Measurements from ENCODE around the gene UIMC1.

The UIMC1 gene

GRCh38 chr5:176879663-176880361, 126.8 kb downstream of the UIMC1 start:
- no peaks in the 10 kb centered on the region for H3K27me3 ChIP-seq (ENCODE audit: low read length)
- H3K36me3 ChIP-seq (ENCODE audit: low read length): no peaks in the 10 kb centered on the region
- H4K20me1 ChIP-seq (ENCODE audit: low read depth, low read length): no peaks in the 10 kb centered on the region
- H3K79me2 ChIP-seq (ENCODE audit: insufficient read depth, low read length): no peaks in the 10 kb centered on the region
- no peaks in the 10 kb centered on the region for H3K9me2 ChIP-seq (replicated peaks; ENCODE audit: insufficient read depth, low read length)
- no peak overlapping the region for H3K27ac ChIP-seq (ENCODE audit: low read depth, low read length)
- H3K4me3 ChIP-seq (ENCODE audit: insufficient read depth, low read length, poor library complexity, severe bottlenecking): no peak overlapping the region
- H3K9me3 ChIP-seq (ENCODE audit: insufficient read depth, low read length): no peaks in the 10 kb centered on the region
- no peak overlapping the region for H3K9ac ChIP-seq (ENCODE audit: low read length)
- H3K4me2 ChIP-seq (ENCODE audit: low read depth, low read length, poor library complexity, severe bottlenecking): no peak overlapping the region
- no peaks in the 10 kb centered on the region for H3F3A ChIP-seq (ENCODE audit: insufficient read depth)
- no peak overlapping the region for H2AFZ ChIP-seq (ENCODE audit: low read depth, low read length, severe bottlenecking)
- TF ChIP-seq CTCF (IDR thresholded peaks at IDR 0.05; ENCODE audit: insufficient read depth, low read length, poor library complexity, severe bottlenecking) (no peak), EZH2phosphoT487 (conservative IDR thresholded peaks at IDR 0.05; ENCODE audit: low read length) (no peak)

DNA sequence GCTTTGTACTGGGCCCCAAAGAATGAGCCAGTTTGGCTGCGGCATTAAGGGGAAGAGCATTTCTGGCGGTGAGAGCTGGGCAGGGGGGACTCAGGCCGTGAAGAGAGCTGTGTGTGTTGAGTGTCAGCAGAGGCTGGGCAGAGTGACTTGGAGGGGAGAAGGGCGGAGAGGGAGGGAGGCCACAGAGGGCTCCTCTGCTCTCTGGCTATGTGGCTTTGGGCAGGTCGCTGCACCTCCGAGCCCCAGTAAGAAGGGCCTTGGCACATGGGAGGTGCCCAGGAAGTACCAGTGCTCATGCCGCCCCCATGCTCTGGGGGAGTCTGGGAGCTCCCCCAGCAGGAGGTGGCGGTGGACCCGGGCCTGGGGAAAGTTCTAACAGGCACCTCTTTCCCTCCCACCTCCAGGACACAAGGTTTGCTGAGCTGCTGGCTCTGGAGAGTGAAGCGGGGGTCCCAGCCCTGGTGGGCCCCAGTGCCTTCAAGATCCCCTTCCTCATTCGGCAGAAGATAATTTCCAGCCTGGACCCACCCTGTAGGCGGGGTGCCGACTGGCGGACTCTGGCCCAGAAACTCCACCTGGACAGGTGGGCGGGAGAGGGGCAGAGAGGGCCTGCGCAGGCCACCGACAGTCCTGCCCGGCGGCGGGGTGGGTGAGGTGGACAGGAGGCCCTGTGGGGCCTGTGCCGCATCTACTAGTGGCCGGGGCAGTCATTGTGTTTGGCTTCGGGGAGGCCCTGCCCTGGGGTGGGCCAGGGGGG, 127.5 kb downstream of the UIMC1 start:
- no peaks in the 10 kb centered on the region for H3F3A ChIP-seq (ENCODE audit: insufficient read depth)

GRCh38 chr5:176878463-176878862, 128.1 kb downstream of the UIMC1 start:
- H3K27me3 ChIP-seq (ENCODE audit: low read length): no peaks in the 10 kb centered on the region
- no peaks in the 10 kb centered on the region for H3F3A ChIP-seq (ENCODE audit: insufficient read depth)
- H2AFZ ChIP-seq (ENCODE audit: low read depth, low read length, severe bottlenecking): no peak overlapping the region
- no peak overlapping the region for H3K27ac ChIP-seq (ENCODE audit: low read depth, low read length)
- H3K4me3 ChIP-seq (ENCODE audit: insufficient read depth, low read length, poor library complexity, severe bottlenecking): no peak overlapping the region
- no peaks in the 10 kb centered on the region for H4K20me1 ChIP-seq (ENCODE audit: low read depth, low read length)
- H3K4me2 ChIP-seq (ENCODE audit: low read depth, low read length, poor library complexity, severe bottlenecking): no peak overlapping the region
- no peaks in the 10 kb centered on the region for H3K79me2 ChIP-seq (ENCODE audit: insufficient read depth, low read length)
- no peaks in the 10 kb centered on the region for H3K9me2 ChIP-seq (replicated peaks; ENCODE audit: insufficient read depth, low read length)
- TF ChIP-seq EZH2phosphoT487 (conservative IDR thresholded peaks at IDR 0.05; ENCODE audit: low read length) (no peak), CTCF (IDR thresholded peaks at IDR 0.05; ENCODE audit: insufficient read depth, low read length, poor library complexity, severe bottlenecking) (no peak)
- H3K36me3 ChIP-seq (ENCODE audit: low read length): no peaks in the 10 kb centered on the region
- no peaks in the 10 kb centered on the region for H3K9me3 ChIP-seq (ENCODE audit: insufficient read depth, low read length)
- H3K9ac ChIP-seq (ENCODE audit: low read length): no peak overlapping the region

More for the DNA sequence above, 127.5 kb downstream of the UIMC1 start:
- TF ChIP-seq EZH2phosphoT487 (conservative IDR thresholded peaks at IDR 0.05; ENCODE audit: low read length): no peak
- TF ChIP-seq CTCF (IDR thresholded peaks at IDR 0.05; ENCODE audit: insufficient read depth, low read length, poor library complexity, severe bottlenecking): no peak
- Histone ChIP-seq H3K9me2 (replicated peaks; ENCODE audit: insufficient read depth, low read length) (no peaks in the 10 kb centered on the region), H3K27me3 (ENCODE audit: low read length) (no peaks in the 10 kb centered on the region), H3K27ac (ENCODE audit: low read depth, low read length) (no peak overlapping the region), H2AFZ (ENCODE audit: low read depth, low read length, severe bottlenecking) (no peak overlapping the region), H3K4me2 (ENCODE audit: low read depth, low read length, poor library complexity, severe bottlenecking) (no peak overlapping the region), H3K9me3 (ENCODE audit: insufficient read depth, low read length) (no peaks in the 10 kb centered on the region), H3K36me3 (ENCODE audit: low read length) (no peaks in the 10 kb centered on the region), H4K20me1 (ENCODE audit: low read depth, low read length) (no peaks in the 10 kb centered on the region), H3K4me3 (ENCODE audit: insufficient read depth, low read length, poor library complexity, severe bottlenecking) (no peak overlapping the region), H3K79me2 (ENCODE audit: insufficient read depth, low read length) (no peaks in the 10 kb centered on the region), H3K9ac (ENCODE audit: low read length) (no peak overlapping the region)

Measured in SU-DHL-6 (cell line).